CD4-positive, alpha-beta T cell treated with Interleukin-21 for 1 hour (primary cell): ENCODE results near the gene EVC2.
A peak's percentile ranks its signal among the peaks of the same experiment; 100 is the strongest.

Source experiments
- DNase-seq: peaks from one replicate; pipeline ENCODE4 v3.0.0-alpha.2; 2020

Gene EVC2, protein sequence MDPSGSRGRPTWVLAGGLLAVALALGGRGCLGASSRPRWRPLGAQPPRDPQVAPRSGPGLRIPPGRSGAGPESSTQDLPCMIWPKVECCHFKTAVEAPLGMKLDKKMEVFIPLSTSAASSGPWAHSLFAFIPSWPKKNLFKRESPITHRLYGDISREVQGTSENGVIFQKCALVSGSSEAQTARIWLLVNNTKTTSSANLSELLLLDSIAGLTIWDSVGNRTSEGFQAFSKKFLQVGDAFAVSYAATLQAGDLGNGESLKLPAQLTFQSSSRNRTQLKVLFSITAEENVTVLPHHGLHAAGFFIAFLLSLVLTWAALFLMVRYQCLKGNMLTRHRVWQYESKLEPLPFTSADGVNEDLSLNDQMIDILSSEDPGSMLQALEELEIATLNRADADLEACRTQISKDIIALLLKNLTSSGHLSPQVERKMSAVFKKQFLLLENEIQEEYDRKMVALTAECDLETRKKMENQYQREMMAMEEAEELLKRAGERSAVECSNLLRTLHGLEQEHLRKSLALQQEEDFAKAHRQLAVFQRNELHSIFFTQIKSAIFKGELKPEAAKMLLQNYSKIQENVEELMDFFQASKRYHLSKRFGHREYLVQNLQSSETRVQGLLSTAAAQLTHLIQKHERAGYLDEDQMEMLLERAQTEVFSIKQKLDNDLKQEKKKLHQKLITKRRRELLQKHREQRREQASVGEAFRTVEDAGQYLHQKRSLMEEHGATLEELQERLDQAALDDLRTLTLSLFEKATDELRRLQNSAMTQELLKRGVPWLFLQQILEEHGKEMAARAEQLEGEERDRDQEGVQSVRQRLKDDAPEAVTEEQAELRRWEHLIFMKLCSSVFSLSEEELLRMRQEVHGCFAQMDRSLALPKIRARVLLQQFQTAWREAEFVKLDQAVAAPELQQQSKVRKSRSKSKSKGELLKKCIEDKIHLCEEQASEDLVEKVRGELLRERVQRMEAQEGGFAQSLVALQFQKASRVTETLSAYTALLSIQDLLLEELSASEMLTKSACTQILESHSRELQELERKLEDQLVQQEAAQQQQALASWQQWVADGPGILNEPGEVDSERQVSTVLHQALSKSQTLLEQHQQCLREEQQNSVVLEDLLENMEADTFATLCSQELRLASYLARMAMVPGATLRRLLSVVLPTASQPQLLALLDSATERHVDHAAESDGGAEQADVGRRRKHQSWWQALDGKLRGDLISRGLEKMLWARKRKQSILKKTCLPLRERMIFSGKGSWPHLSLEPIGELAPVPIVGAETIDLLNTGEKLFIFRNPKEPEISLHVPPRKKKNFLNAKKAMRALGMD

DNA sequence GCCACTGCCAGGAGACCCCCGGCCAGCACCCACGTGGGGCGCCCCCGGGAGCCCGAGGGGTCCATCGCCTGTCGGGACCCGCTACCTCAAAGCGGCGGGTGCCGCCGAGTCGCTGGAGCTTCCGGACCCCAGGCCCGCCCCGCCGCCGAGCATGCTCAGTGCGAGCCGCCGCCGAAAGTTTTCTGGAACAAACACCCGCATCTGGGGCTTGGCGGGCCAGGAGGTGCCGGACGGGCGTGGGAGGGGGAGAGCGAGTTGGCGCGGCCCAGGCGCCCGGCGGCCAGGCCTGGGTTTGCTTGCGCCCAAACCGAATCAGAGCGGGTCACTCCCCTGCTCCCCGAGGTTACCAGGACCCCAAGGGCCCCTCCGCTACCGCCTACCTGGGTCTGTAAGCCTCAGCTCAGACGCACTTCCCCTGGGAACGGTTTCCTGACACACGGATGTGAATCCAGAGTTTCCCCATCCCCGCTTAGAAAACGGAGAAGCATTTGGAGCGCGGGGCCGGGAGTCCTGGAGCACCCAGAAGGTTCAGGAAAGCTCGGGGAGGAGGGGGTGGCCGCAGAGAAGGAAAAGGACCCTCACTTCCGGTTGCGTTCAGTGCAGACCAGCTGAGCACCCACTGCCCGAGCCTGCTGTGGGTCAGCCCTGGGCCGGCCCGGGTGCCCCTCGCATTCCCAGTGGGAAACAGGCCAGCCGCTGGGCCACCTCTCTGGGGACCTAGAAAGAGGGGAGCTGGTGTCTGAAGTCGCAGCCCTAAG, at the start of gene EVC2:
EVC2 (minus strand) TSS at position 111 of the 758 bp plus-strand sequence; CDS start at position 65, 46 bp downstream.
- peak; percentile 27 for DNase-seq

DNA sequence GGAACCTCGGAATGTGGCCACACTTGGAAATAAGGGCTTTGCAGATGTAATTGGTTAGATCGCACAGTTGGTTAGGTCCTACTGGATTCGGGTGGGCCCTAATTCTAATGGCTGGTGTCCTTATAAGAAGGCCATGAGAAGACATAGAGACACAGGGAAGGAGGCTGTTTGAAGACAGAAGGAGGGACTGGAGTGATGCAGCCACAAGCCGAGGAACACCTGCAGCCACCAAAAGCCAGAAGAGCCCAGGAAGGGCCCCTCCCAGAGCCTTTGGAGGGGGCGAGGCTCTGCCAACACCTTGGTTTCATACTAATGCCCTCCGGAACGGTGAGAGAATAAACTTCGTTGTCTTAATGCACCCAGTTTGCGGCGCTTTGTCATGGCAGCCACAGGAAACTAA, 49.6 kb upstream of the EVC2 start:
- no peak for DNase-seq

GRCh38 chr4:5757536-5757935, 49.2 kb upstream of the EVC2 start:
- no peak for DNase-seq

- DNase-seq, result no peak
Observed at GRCh38 chr4:5757091-5757490, 48.7 kb upstream of the EVC2 start.

- no peak for DNase-seq
Observed at GRCh38 chr4:5756271-5756670, 47.9 kb upstream of the EVC2 start.

DNA sequence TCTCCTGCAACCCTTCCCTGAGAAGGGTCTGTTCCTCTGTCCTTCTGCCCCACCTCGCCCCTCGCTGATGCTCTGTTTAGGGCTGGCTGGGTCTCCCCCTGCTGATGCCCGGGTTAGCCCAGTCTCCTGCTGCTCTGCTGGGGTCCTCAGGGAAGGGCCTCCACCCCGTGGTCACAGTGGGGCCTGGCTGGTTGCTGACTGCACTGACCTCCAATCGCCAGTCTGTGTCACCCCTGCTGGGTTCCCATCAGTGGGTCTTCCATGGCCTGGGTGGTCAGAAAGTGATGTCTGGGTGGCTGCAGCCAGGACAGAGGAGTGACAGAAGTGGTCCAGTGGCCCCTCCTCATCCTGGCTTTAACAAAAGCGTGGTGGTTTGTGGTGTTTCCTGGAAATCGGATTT, 47.3 kb upstream of the EVC2 start:
- DNase-seq, result no peak

DNA sequence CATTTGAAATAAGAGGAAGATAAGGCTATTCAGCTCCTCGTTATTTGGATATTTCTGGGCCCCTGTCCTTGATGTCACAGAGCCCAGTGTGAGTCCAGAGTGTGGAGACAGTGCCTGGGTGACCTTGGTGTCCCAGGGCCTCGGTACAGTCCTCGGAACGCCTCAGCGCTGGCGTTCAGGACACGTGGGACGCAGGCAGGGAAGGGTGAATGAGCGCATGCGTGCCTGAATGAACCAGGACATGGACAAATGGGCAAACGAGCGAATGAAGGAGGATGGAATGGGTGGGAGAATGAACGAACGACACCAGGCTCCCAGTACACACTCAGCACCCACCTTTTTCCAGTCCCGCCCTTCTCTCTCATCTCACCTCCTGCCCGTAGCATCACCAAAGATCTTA, 46.8 kb upstream of the EVC2 start:
- no peak for DNase-seq

DNA sequence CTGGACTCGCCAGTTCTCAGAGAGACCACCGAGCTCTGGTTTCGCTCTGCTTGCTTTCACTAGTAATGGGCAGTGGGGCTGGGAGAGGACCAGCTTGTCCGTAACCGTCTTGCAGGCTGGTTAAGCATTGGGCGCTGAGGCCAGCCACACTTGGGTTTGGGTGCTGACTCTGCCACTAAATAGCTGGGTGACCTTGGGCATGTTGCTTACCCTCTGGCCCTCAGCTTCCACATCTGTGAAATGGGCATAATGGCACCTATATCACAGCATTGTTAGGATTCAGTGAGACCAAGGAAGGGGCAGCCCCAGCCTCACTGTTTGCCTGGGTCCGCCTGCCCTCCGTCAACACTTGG, 46.1 kb upstream of the EVC2 start:
- DNase-seq, result no peak

GRCh38 chr4:5753766-5754528, 45.6 kb upstream of the EVC2 start:
- no peak for DNase-seq

GRCh38 chr4:5753366-5753765, 45.0 kb upstream of the EVC2 start:
- DNase-seq, result no peak

- no peak for DNase-seq
Observed at GRCh38 chr4:5752376-5753184, 44.2 kb upstream of the EVC2 start.

DNA sequence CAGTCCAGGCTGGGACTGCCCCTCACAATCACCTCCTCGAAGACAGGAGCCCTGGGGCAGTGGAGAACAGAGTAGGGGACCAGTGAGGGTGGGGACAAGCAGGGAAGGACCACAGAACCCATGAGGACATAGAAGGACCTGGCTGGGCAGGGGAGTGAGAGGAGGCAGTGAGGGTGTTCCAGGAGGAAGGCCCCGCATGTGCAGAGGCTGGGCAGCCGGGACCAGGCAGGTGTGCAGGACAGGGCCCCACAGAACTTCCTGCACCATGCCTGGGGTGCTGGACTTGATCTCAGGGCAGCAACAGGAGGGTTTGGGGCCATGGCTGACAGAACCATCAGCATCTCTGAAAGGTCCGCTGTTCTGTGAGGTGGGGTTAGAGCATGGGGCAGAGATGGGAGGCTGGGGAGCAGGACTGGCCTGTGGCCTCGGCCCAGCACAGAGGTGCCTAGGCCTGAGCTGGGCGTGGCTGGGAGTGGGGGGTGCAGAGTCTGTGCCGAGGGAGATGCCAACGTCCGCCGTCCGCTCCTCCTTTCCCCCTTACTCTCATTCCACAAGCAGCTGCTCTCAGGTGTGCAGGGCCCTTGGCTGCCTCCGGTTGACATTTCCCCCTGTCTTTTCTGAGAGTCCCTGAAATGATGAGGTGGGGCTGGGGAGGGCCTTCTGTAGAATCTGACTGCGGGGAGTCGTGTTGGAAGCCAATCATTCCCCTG, 43.5 kb upstream of the EVC2 start:
- DNase-seq, result no peak

GRCh38 chr4:5750946-5751665, 42.7 kb upstream of the EVC2 start:
- DNase-seq, result no peak

DNA sequence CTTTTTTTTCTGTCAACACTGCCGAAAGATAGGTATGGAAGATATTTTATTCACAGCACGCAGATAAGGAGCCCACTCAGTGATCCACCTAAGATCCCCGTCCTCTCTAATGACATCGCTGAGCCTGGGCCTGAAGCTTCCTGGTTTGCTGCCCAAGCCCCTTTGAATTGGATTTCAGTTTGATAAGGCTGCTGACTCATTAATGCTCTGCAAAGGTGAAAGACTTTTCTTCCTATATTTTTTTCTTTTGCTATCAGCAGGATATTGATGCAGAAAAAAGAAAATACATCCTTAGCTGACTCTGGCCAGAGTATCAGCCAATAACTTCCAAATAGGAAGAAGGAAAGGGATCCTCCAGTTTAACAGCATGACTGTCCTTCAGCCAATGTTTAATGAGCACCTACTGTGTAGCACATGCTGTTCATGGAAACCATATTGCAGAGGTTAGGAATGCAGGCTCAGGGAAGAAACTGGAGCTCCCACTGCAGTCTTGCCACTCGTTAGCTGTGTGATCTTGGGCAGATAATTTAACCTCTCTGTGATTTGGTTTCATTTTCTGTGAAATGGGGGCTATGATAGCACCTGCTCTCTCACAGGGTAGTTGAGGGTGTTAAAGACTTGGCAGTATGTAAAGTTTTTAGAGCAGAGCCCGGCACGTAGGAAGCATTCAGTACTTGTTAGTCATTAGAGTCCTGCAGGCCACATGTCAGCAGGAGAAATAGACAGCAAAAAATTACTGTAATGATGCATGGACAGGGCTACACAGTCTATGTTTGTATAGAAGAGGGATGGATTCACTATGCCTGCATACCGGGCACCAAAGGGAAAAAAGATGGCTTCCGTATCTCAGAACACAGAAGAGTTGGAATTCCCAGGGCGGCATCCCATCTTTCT, 41.9 kb upstream of the EVC2 start:
- DNase-seq, result no peak

GRCh38 chr4:5749568-5749967, 41.2 kb upstream of the EVC2 start:
- DNase-seq, result no peak

DNA sequence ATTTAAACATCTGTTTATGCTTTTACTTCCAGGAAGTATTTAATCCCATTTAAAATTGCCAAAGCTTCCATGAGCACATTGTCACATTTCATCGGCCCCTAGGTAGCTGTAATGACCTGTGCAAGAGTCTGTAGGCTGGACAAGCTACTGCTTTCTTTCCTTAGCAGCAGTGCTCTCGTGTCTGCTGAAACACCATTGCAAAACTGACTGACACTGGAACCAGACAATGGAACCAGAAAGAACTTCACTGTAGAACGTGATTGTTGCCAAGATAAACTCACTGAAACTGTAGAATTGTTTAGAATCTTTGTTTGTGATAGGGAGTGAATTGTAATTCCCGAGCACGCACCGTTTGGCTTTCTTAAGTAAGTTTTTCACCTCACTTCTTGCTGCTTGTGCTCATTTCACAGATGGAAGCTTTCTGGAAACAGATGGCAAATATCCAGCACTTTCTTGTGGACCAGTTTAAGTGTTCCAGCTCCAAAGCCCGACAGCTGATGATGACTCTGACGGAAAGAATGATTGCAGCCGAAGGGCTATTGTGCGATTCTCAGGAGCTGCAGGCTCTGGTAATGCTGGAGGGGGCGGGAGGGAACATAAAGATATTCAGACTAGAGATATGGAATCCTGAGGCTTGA, 39.5 kb upstream of the EVC2 start:
- DNase-seq, result no peak

DNA sequence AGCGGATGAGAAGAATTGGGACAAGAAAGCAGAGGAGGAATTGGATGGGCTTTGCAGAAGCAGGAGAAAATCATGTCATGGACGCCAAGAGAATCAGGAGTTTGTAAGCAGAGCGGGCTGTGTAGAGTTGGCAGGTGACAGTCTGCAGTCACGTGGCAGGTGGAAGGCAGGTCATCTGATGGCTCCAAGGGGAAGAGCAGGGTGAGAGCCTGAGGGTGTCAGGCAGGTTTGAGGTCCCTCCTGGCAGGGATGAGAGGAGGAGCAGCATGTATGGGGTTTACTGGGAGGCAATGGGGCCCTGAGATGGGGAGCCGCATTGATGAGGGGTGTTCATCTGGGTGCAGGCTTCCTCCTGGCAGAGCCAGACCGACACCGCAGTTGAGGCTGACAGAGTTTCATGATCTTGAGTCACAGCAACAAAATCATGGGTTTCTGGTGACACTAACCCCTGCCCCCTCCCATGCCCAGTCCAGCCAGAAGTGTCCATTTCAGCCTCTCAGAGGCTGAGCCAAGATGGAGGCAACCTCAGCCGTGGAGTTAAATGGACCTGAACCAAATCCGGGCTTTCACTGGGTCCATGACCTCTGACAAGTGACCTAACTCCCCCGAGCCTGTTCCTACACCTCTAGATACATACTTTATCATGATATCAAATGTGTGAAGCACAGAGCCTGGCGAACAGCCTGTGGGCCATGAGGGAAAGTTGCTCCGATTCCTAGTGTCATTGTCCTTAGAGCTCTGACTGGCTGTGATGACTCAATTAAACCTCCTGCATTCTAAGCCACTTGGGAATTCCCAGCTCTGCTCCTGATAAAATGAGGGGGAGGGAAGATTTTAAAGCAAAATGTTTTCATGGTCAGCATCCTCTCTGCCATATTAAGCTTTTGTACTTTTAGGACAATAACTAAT, 38.7 kb upstream of the EVC2 start:
- no peak for DNase-seq
